ENCODE data around the gene DPH5.

DNA sequence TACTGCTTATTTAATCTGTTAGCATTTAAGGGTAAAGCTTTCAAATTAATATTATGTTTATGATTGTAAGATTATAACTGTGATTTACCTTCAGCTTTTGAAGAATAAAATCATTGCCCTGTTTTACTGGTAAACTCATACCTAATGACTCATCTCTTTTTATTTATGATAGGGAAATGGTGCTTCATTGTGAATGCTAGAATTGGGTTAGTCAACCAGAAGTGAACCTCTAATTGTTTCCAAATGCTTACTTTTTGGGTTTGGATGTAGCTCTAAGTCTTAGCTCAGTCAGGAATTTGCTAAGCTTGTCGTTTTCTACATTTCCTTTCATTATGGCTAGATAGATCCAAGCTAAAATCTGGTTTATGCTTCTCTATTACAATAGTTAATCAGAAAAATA is 70.3 kb downstream of the DPH5 start:
- TF ChIP-seq, protein P1, sequence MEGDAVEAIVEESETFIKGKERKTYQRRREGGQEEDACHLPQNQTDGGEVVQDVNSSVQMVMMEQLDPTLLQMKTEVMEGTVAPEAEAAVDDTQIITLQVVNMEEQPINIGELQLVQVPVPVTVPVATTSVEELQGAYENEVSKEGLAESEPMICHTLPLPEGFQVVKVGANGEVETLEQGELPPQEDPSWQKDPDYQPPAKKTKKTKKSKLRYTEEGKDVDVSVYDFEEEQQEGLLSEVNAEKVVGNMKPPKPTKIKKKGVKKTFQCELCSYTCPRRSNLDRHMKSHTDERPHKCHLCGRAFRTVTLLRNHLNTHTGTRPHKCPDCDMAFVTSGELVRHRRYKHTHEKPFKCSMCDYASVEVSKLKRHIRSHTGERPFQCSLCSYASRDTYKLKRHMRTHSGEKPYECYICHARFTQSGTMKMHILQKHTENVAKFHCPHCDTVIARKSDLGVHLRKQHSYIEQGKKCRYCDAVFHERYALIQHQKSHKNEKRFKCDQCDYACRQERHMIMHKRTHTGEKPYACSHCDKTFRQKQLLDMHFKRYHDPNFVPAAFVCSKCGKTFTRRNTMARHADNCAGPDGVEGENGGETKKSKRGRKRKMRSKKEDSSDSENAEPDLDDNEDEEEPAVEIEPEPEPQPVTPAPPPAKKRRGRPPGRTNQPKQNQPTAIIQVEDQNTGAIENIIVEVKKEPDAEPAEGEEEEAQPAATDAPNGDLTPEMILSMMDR (conservative IDR thresholded peaks at IDR 0.05; ENCODE audit: low read length), result no peak
- TF ChIP-seq EZH2phosphoT487 (IDR thresholded peaks at IDR 0.05; ENCODE audit: borderline replicate concordance), result no peak
